K562 treated with DMSO at 1 percent for 12 hours (cell line): ENCODE measurements around the gene WWTR1. TPM values are rescaled to one million over a fixed set of nuclear protein-coding genes. Genes with fewer than 3 reads are reported as not detected.

Source experiments
- total RNA-seq: library from RNA; unstranded; fragments of 300-600 nt; gene quantifications from 2 replicates; pipeline ENCODE4 v1.2.3, GENCODE V29; 2022; ENCODE audit not compliant: insufficient read depth

Gene WWTR1
- total RNA-seq = not detected in 2 replicates

GRCh38 chr3:149657926-149658743 lies at the start of gene WWTR1:
WWTR1 (minus strand) TSS chr3:149658025; CDS start chr3:149657306, 719 bp downstream.

DNA sequence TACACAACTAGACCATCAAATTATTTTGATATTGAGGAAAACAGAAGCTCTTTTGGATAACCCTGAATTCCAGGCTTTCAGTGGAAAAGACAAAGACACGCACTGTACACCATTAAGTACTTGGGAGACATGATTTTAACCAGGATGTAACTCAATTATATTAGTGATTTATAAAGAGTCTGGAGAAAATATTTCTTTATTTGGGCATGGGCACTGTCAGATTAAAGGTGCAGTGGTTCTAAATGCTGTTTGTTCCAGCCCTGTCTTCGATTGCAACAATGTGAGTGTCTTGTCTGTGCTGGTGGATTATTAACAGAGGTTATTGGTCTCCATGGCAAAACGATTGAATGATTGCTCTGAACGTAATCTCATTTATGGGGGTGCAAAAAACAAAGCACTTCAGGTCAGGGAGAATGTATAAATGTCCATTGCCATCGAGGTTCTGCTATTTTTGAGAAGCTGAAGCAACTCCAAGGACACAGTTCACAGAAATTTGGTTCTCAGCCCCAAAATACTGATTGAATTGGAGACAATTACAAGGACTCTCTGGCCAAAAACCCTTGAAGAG lies 183.5 kb downstream of the WWTR1 start, which contains the start of gene TM4SF4:
Gene TM4SF4, plus strand, starts transcription at position 448 of the 568 bp plus-strand sequence. CDS start 181 bp downstream, outside the sequence.

Other genes with a start within 250 kb of the WWTR1 start
- gene TM4SF4, start 183.3 kb downstream of the WWTR1 start, total RNA-seq = not detected in 2 replicates
- gene COMMD2, start 94.5 kb upstream of the WWTR1 start, total RNA-seq = 11.2 and 24.2 TPM in 2 replicates
- gene ANKUB1, start 134.5 kb upstream of the WWTR1 start, total RNA-seq = not detected in 2 replicates
- 10.3 and 19.3 TPM in 2 replicates for gene RNF13, start 155.2 kb upstream of the WWTR1 start, total RNA-seq